K562 (cell line): ENCODE results near the gene BOLA3. TPM values are rescaled to one million over a fixed set of nuclear protein-coding genes. Genes with fewer than 3 reads are reported as not detected.

Experiments
- ATAC-seq: fragments of 200-7000 bp; cut with Tn5 transposase; 3 replicates; pipeline ENCODE4 v1.9.1; 2020; ENCODE audit warnings: moderate library complexity
- BruUV-seq: library from RNA; stranded (reverse); fragments of 400-500 nt; replicated peaks from 2 replicates; lab custom pipeline; 2021; lab: Mats Ljungman, UMichigan
- CTCF ChIA-PET: fragments of 300-600 bp; formaldehyde crosslinking; extraction: SDS; loops from one replicate; lab custom pipeline; 2021; ENCODE audit warnings: low intra/inter-chr PET ratio; lab: Yijun Ruan, JAX
- POLR2A ChIA-PET: fragments of 300-600, 350-650 bp; sonication (Branson Sonifier 250); formaldehyde crosslinking; extraction: SDS; loops from one replicate; lab custom pipeline; 2021; ENCODE audit warnings: antibody characterized with exemption, inconsistent platforms; lab: Yijun Ruan, JAX
- DNase-seq, 4 experiments: peaks; one replicate each; pipeline versions ENCODE4 v3.0.0 to v3.0.0-alpha.2; 2011 to 2018; ENCODE audit warnings: low spot score in 3 of 4, mixed read lengths in 3 of 4; ENCODE audit errors: extremely low read depth in 1 of 4
- FAIRE-seq: peaks from 2 replicates; lab custom pipeline; 2011; peaks lifted over from hg19 to GRCh38; lab: Jason Lieb, UNC
- H2AFZ ChIP-seq: 2 replicates; pipeline ENCODE4 v1.6.0; 2011; ENCODE audit warnings: low read depth, low read length, control low read depth, inconsistent platforms
- H3K27ac ChIP-seq: fragments of 200-600 bp; 3 replicates; pipeline ENCODE4 v1.8.0; 2011; ENCODE audit warnings: low read depth, mild to moderate bottlenecking, control low read depth, inconsistent platforms, low read length, moderate library complexity, mixed read lengths; ENCODE audit errors: extremely low read depth
- H3K27me3 ChIP-seq, 2 experiments: fragments of 300-600 bp in 1 of 2; 2 replicates in 1 of 2; 3 replicates in 1 of 2; pipeline versions ENCODE4 v1.6.0 to v1.8.0; 2011; ENCODE audit warnings: inconsistent platforms in 2 of 2, low read length in 2 of 2, mild to moderate bottlenecking in 1 of 2, mixed read lengths in 1 of 2, moderate library complexity in 1 of 2; ENCODE audit not compliant: control insufficient read depth in 2 of 2, insufficient read depth in 2 of 2
- H3K36me3 ChIP-seq: fragments of 300-600 bp; 3 replicates; pipeline ENCODE4 v1.8.0; 2011; ENCODE audit warnings: mild to moderate bottlenecking, low read length, inconsistent platforms; ENCODE audit not compliant: control insufficient read depth, insufficient read depth
- H3K4me1 ChIP-seq, 2 experiments: fragments of 200-600 bp in 1 of 2; replicated peaks in 1 of 2; 2 replicates in 1 of 2; 3 replicates in 1 of 2; pipeline versions ENCODE4 v1.5.1 to v1.8.0; 2011; ENCODE audit warnings: inconsistent platforms in 2 of 2, low read length in 2 of 2, mild to moderate bottlenecking in 1 of 2, mixed read lengths in 1 of 2, moderate library complexity in 1 of 2; ENCODE audit not compliant: control insufficient read depth in 2 of 2, insufficient read depth in 2 of 2
- H3K4me2 ChIP-seq: 2 replicates; pipeline ENCODE4 v1.6.1; 2011; ENCODE audit warnings: low read length, control low read depth, inconsistent platforms, mixed read lengths; ENCODE audit not compliant: insufficient read depth
- H3K4me3 ChIP-seq: fragments of 200-600 bp; sonication (generic), shearing (Covaris generic); 2 replicates; pipeline ENCODE4 v1.5.1; 2016; ENCODE audit warnings: control low read depth, inconsistent platforms
- H3K79me2 ChIP-seq: fragments of 200-600 bp; 3 replicates; pipeline ENCODE4 v1.8.0; 2011; ENCODE audit warnings: low read length, inconsistent platforms; ENCODE audit not compliant: control insufficient read depth, insufficient read depth
- H3K9ac ChIP-seq, 2 experiments: 2 replicates each; pipeline versions ENCODE4 v1.6.0 to v1.6.1; 2011; ENCODE audit warnings: low read depth in 2 of 2, low read length in 2 of 2, control low read depth in 1 of 2, inconsistent platforms in 1 of 2, mild to moderate bottlenecking in 1 of 2, mixed read lengths in 1 of 2; ENCODE audit not compliant: insufficient read depth in 1 of 2
- H3K9me1 ChIP-seq: one replicate; pipeline ENCODE4 v1.6.0; 2011; ENCODE audit warnings: inconsistent platforms, mild to moderate bottlenecking, low read length, moderate library complexity; ENCODE audit not compliant: control insufficient read depth, insufficient read depth
- H3K9me3 ChIP-seq: replicated peaks from 2 replicates; pipeline ENCODE4 v1.5.1; 2011; ENCODE audit warnings: low read depth, low read length, inconsistent platforms; ENCODE audit not compliant: control insufficient read depth, insufficient read depth
- H4K20me1 ChIP-seq: replicated peaks from 2 replicates; pipeline ENCODE4 v1.6.1; 2011; ENCODE audit warnings: low read length, inconsistent platforms, mixed read lengths; ENCODE audit not compliant: control insufficient read depth, insufficient read depth
- CBFA2T2 ChIP-seq: fragments of 450-650 bp; conservative IDR thresholded peaks from 2 replicates; pipeline ENCODE4 v1.6.1; 2017; ENCODE audit warnings: mild to moderate bottlenecking
- CBX3 ChIP-seq, 2 experiments: IDR thresholded peaks; 1 replicate in 1 of 2; 2 replicates in 1 of 2; pipeline ENCODE4 v1.6.1; 2012; ENCODE audit warnings: inconsistent platforms in 2 of 2, low read length in 2 of 2, borderline replicate concordance in 1 of 2, control low read depth in 1 of 2
- CEBPB ChIP-seq: fragments of 450-650 bp; IDR thresholded peaks from 2 replicates; pipeline ENCODE4 v1.6.1; 2016; ENCODE audit warnings: missing genetic modification characterization, missing compliant biosample characterization
- GATA2 ChIP-seq: sonication (generic); formaldehyde crosslinking; IDR thresholded peaks from 2 replicates; pipeline ENCODE4 v1.4.0; 2020; ENCODE audit warnings: mild to moderate bottlenecking, missing genetic modification reagents
- JUND ChIP-seq, 2 experiments: IDR thresholded peaks; 2 replicates in 1 of 2; 3 replicates in 1 of 2; pipeline ENCODE4 v1.6.1; 2011; ENCODE audit warnings: borderline replicate concordance in 2 of 2, low read depth in 2 of 2, low read length in 2 of 2, improper control_type of control experiment in 1 of 2, missing biosample characterization in 1 of 2, missing genetic modification characterization in 1 of 2, missing genetic modification reagents in 1 of 2
- MTA2 ChIP-seq: fragments of 450-650 bp; IDR thresholded peaks from 2 replicates; pipeline ENCODE4 v1.6.1; 2016; ENCODE audit warnings: low read depth
- NFIC ChIP-seq: fragments of 450-650 bp; IDR thresholded peaks from 2 replicates; pipeline ENCODE4 v1.6.1; 2017; ENCODE audit warnings: mild to moderate bottlenecking, inconsistent platforms
- SMARCA4 ChIP-seq: fragments of 450-650 bp; IDR thresholded peaks from 2 replicates; pipeline ENCODE4 v1.6.1; 2016
- TAL1 ChIP-seq: fragments of 450-650 bp; IDR thresholded peaks from 2 replicates; pipeline ENCODE4 v1.6.1; 2016; ENCODE audit warnings: mild to moderate bottlenecking
- TCF3 ChIP-seq: sonication (generic); formaldehyde crosslinking; IDR thresholded peaks from 2 replicates; pipeline ENCODE4 v1.4.0; 2020; ENCODE audit warnings: mild to moderate bottlenecking, missing genetic modification reagents
- TRIM24 ChIP-seq, 2 experiments: fragments of 450-650 bp; IDR thresholded peaks; 2 replicates each; pipeline ENCODE4 v1.6.1; 2016
- TRIM28 ChIP-seq: fragments of 450-650 bp; IDR thresholded peaks from 2 replicates; pipeline ENCODE4 v1.6.1; 2017
- ZNF707 ChIP-seq: fragments of 250-450 bp; sonication (Bioruptor Pico); conservative IDR thresholded peaks from 2 replicates; pipeline ENCODE4 v1.8.0; 2022; ENCODE audit warnings: inconsistent platforms, mild to moderate bottlenecking, moderate library complexity
- WGBS: fragments of 100-300 bp; shearing (Covaris generic); methylation state at CpG from one replicate; pipeline ENCODE4 v1.1.6; 2016; ENCODE audit warnings: low coverage, mixed read lengths; ENCODE audit not compliant: insufficient coverage; ENCODE audit errors: missing lambda C conversion rate; 5-methylcytosine and 5-hydroxymethylcytosine counted together
- in situ Hi-C: fragments of 300-500 bp; cut with MboI; formaldehyde crosslinking; loops from 4 replicates; pipeline ENCODE4 v1.15.0; 2018; ENCODE audit warnings: inconsistent platforms, mixed read lengths
- intact Hi-C: fragments of 100-400 bp; cut with micrococcal nuclease; formaldehyde crosslinking; loops from 2 replicates; pipeline ENCODE4 v1.14.2; 2022
- polyA plus RNA-seq, 8 experiments: library from polyadenylated mRNA; depleted of rRNA in 4 of 8; stranded (reverse) in 5 of 8; unstranded in 3 of 8; fragments of >200 nt; fragmentation: Nextera tagmentation in 2 of 8; fragmentation: Illumina TruSeq in 1 of 8; extraction: Ambion mirVana in 2 of 8; extraction: Trizol in 1 of 8; gene quantifications; 2 replicates each; pipeline versions ENCODE4 v1.2.1 to v1.2.3, GENCODE V29; 2011 to 2014; ENCODE audit warnings: inconsistent platforms in 1 of 8, missing spikeins in 1 of 8
- total RNA-seq, 7 experiments: library from RNA; depleted of rRNA in 6 of 7; stranded (reverse); fragments of >200 nt in 6 of 7; fragmentation: Illumina TruSeq in 2 of 7; extraction: Trizol in 2 of 7; gene quantifications; 2 replicates each; pipeline versions ENCODE4 v1.2.1 to v1.2.3, GENCODE V29; 2011 to 2021; ENCODE audit warnings: low replicate concordance in 1 of 7
- TF ChIP-seq, protein P1 (sequence below): fragments of 450-650 bp; IDR thresholded peaks from 2 replicates; pipeline ENCODE4 v1.6.1; 2018; ENCODE audit not compliant: partially characterized antibody
- TF ChIP-seq, protein P2 (sequence below): IDR thresholded peaks from 2 replicates; pipeline ENCODE4 v1.6.1; 2011; ENCODE audit warnings: borderline replicate concordance, low read depth, mild to moderate bottlenecking, moderate library complexity, low read length; ENCODE audit not compliant: insufficient read depth, poor library complexity, severe bottlenecking

The BOLA3 gene
- total and polyA plus RNA-seq, 9 of the 15 experiments (the other 6 are each of a cell fraction or from before 2014, with no cell fraction given) = 149 to 619 (median 255) TPM

- intact Hi-C loops (no loop called here), in situ Hi-C loops (no loop called here)
- ATAC-seq = peak; percentile 95
- Histone ChIP-seq H3K4me2 (peak overlapping the region; percentile 64), H3K4me3 (peak overlapping the region; percentile 7; the same call in 1 of the 2 replicates), H4K20me1 (no peaks in the 10 kb centered on the region), H3K9me1 (no peaks in the 10 kb centered on the region), H3K27me3 (no peaks in the 10 kb centered on the region), H3K36me3 (peaks cover 33% of the 10 kb centered on the region; the same call in 2 of the 3 replicates), H3K9me3 (no peaks in the 10 kb centered on the region), H3K4me1 (peaks cover 16 to 26% of the 10 kb centered on the region in 2 experiments; a peak in 4 of 5 replicates), H2AFZ (peak overlapping the region; percentile 89), H3K27ac (peak overlapping the region; percentile 68), H3K79me2 (no peaks in the 10 kb centered on the region), H3K9ac (peak overlapping the region; percentile 53 to 73; a peak in 3 of 4 replicates)
- peak; percentile 69 to 88 (median 80) for DNase-seq
- CTCF ChIA-PET = no interaction called here
- BruUV-seq = no TSS peak
- POLR2A ChIA-PET = interaction anchor here (0.7 to 1.4 kb wide), 6 partner anchors 11 to 267 kb away, joined by 3 to 6 read pairs (median 4); partner anchors contain the start of gene BOLA3
- 0% methylated on average over 2 of the region's 5 CpGs for WGBS
- peak; percentile 95 for FAIRE-seq
- 0 out of 4 replicates have a peak, but pooled peaks of 1 of the 2 experiments have one; percentile 35 for TF ChIP-seq TRIM24 (IDR thresholded peaks at IDR 0.05)
- TF ChIP-seq TAL1 = peak; percentile 66
- peak; percentile 79 for TF ChIP-seq TCF3
- TF ChIP-seq JUND (IDR thresholded peaks at IDR 0.05; ENCODE audit: borderline replicate concordance, low read depth, low read length) = 0 out of 2 replicates have a peak, but pooled peaks have one; percentile 14
- no peak; the same call in 2 of the 3 replicates for TF ChIP-seq JUND (tag; IDR thresholded peaks at IDR 0.05; ENCODE audit: borderline replicate concordance, low read depth, low read length)
- 0 out of 2 replicates have a peak, but pooled peaks have one; percentile 5 for TF ChIP-seq NFIC
- 0 out of 2 replicates have a peak, but pooled peaks have one; percentile 24 for TF ChIP-seq TRIM28
- TF ChIP-seq ZNF707 (CRISPR knock-in tag) = no peak
- no peak for TF ChIP-seq CEBPB (tag)
- TF ChIP-seq CBFA2T2 = peak; percentile 53
- TF ChIP-seq, protein P1, sequence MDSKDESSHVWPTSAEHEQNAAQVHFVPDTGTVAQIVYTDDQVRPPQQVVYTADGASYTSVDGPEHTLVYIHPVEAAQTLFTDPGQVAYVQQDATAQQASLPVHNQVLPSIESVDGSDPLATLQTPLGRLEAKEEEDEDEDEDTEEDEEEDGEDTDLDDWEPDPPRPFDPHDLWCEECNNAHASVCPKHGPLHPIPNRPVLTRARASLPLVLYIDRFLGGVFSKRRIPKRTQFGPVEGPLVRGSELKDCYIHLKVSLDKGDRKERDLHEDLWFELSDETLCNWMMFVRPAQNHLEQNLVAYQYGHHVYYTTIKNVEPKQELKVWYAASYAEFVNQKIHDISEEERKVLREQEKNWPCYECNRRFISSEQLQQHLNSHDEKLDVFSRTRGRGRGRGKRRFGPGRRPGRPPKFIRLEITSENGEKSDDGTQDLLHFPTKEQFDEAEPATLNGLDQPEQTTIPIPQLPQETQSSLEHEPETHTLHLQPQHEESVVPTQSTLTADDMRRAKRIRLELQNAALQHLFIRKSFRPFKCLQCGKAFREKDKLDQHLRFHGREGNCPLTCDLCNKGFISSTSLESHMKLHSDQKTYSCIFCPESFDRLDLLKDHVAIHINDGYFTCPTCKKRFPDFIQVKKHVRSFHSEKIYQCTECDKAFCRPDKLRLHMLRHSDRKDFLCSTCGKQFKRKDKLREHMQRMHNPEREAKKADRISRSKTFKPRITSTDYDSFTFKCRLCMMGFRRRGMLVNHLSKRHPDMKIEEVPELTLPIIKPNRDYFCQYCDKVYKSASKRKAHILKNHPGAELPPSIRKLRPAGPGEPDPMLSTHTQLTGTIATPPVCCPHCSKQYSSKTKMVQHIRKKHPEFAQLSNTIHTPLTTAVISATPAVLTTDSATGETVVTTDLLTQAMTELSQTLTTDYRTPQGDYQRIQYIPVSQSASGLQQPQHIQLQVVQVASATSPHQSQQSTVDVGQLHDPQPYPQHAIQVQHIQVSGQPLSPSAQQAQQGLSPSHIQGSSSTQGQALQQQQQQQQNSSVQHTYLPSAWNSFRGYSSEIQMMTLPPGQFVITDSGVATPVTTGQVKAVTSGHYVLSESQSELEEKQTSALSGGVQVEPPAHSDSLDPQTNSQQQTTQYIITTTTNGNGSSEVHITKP = peak; percentile 86
- TF ChIP-seq, protein P2, sequence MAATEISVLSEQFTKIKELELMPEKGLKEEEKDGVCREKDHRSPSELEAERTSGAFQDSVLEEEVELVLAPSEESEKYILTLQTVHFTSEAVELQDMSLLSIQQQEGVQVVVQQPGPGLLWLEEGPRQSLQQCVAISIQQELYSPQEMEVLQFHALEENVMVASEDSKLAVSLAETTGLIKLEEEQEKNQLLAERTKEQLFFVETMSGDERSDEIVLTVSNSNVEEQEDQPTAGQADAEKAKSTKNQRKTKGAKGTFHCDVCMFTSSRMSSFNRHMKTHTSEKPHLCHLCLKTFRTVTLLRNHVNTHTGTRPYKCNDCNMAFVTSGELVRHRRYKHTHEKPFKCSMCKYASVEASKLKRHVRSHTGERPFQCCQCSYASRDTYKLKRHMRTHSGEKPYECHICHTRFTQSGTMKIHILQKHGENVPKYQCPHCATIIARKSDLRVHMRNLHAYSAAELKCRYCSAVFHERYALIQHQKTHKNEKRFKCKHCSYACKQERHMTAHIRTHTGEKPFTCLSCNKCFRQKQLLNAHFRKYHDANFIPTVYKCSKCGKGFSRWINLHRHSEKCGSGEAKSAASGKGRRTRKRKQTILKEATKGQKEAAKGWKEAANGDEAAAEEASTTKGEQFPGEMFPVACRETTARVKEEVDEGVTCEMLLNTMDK = no peak
- peak; percentile 47; the same call in 1 of the 2 replicates for TF ChIP-seq GATA2
- peak; percentile 57 for TF ChIP-seq MTA2
- TF ChIP-seq SMARCA4 = peak; percentile 66; the same call in 1 of the 2 replicates
- TF ChIP-seq CBX3 (IDR thresholded peaks at IDR 0.05; ENCODE audit: borderline replicate concordance in 1 of 2, low read length in 2 of 2) = peak in 1 of 2 experiments; percentile 28; a peak in 1 of 3 replicates
Observed at GRCh38 chr2:74131901-74132300, 15.8 kb downstream of the BOLA3 start.
